WTC11 (cell line): ENCODE measurements around the gene ATP11B. TPM values are rescaled to one million over a fixed set of nuclear protein-coding genes. Genes with fewer than 3 reads are reported as not detected.

Experiments
- ATAC-seq: fragments of 200-7000 bp; cut with Tn5 transposase; 2 replicates; pipeline ENCODE4 v1.10.0; 2021; ENCODE audit warnings: mild to moderate bottlenecking, moderate library complexity
- CTCF ChIA-PET: fragments of 300-600 bp; sonication (Branson Sonifier 250); formaldehyde crosslinking; loops from one replicate; lab custom pipeline; 2021; ENCODE audit warnings: antibody characterized with exemption; lab: Charles Lee
- POLR2A ChIA-PET: fragments of 350-600 bp; sonication (Branson Sonifier 250); formaldehyde crosslinking; loops from one replicate; lab custom pipeline; 2021; ENCODE audit warnings: antibody characterized with exemption; lab: Charles Lee
- DNase-seq: peaks from one replicate; pipeline ENCODE4 v3.0.0; 2021; ENCODE audit warnings: low spot score
- H3K27ac Mint-ChIP-seq: 2 replicates; pipeline ENCODE4 v1.8.0; 2021; ENCODE audit warnings: mixed read lengths
- H3K27me3 Mint-ChIP-seq: 2 replicates; pipeline ENCODE4 v1.8.0; 2021; ENCODE audit warnings: low read depth, mild to moderate bottlenecking, moderate library complexity, mixed read lengths
- H3K36me3 Mint-ChIP-seq: 2 replicates; pipeline ENCODE4 v1.8.0; 2021; ENCODE audit warnings: mixed read lengths
- H3K4me1 Mint-ChIP-seq: 2 replicates; pipeline ENCODE4 v1.8.0; 2022; ENCODE audit warnings: mixed read lengths
- H3K4me3 Mint-ChIP-seq: 2 replicates; pipeline ENCODE4 v1.8.0; 2021; ENCODE audit warnings: mild to moderate bottlenecking, moderate library complexity, mixed read lengths
- H3K9me3 Mint-ChIP-seq: 2 replicates; pipeline ENCODE4 v1.8.0; 2021; ENCODE audit warnings: mixed read lengths
- AR ChIP-seq: fragments of 250-450 bp; sonication (Bioruptor Pico); IDR thresholded peaks from 2 replicates; pipeline ENCODE4 v1.9.0; 2021; ENCODE audit warnings: mild to moderate bottlenecking
- ATF1 ChIP-seq: sonication (generic); formaldehyde crosslinking; IDR thresholded peaks from 2 replicates; pipeline ENCODE4 v1.8.1; 2023; ENCODE audit warnings: mild to moderate bottlenecking, moderate library complexity, missing genetic modification reagents
- ATF2 ChIP-seq: sonication (generic); formaldehyde crosslinking; IDR thresholded peaks from 2 replicates; pipeline ENCODE4 v1.8.1; 2022; ENCODE audit warnings: low read depth, missing genetic modification reagents, borderline replicate concordance
- ATF3 ChIP-seq: sonication (generic); formaldehyde crosslinking; conservative IDR thresholded peaks from 2 replicates; pipeline ENCODE4 v1.8.1; 2022; ENCODE audit warnings: mild to moderate bottlenecking, missing genetic modification reagents
- ATF6 ChIP-seq: sonication (generic); formaldehyde crosslinking; IDR thresholded peaks from 2 replicates; pipeline ENCODE4 v1.8.1; 2023; ENCODE audit warnings: mild to moderate bottlenecking, missing genetic modification reagents
- E2F1 ChIP-seq: sonication (generic); formaldehyde crosslinking; IDR thresholded peaks from 2 replicates; pipeline ENCODE4 v1.8.0; 2022; ENCODE audit warnings: mild to moderate bottlenecking, missing genetic modification reagents
- E2F4 ChIP-seq: sonication (generic); formaldehyde crosslinking; IDR thresholded peaks from 2 replicates; pipeline ENCODE4 v1.8.1; 2022; ENCODE audit warnings: low read depth, mild to moderate bottlenecking, moderate library complexity, missing genetic modification reagents, borderline replicate concordance
- ERG ChIP-seq: fragments of 250-450 bp; sonication (Bioruptor Pico); IDR thresholded peaks from 2 replicates; pipeline ENCODE4 v1.8.0; 2021; ENCODE audit warnings: mild to moderate bottlenecking
- ETV6 ChIP-seq: sonication (generic); formaldehyde crosslinking; IDR thresholded peaks from 2 replicates; pipeline ENCODE4 v1.8.1; 2022; ENCODE audit warnings: mild to moderate bottlenecking, missing genetic modification reagents
- FOXP1 ChIP-seq: sonication (generic); formaldehyde crosslinking; IDR thresholded peaks from 2 replicates; pipeline ENCODE4 v1.8.0; 2022; ENCODE audit warnings: missing genetic modification reagents, mild to moderate bottlenecking, moderate library complexity, borderline replicate concordance
- MXD4 ChIP-seq: fragments of 250-450 bp; sonication (Bioruptor Pico); IDR thresholded peaks from 2 replicates; pipeline ENCODE4 v1.8.0; 2021; ENCODE audit warnings: mild to moderate bottlenecking, moderate library complexity, borderline replicate concordance
- MYBL2 ChIP-seq: sonication (generic); formaldehyde crosslinking; IDR thresholded peaks from 2 replicates; pipeline ENCODE4 v1.8.1; 2023; ENCODE audit warnings: mild to moderate bottlenecking, moderate library complexity, missing genetic modification reagents
- NR2C2 ChIP-seq: sonication (generic); formaldehyde crosslinking; IDR thresholded peaks from 2 replicates; pipeline ENCODE4 v1.8.0; 2022; ENCODE audit warnings: mild to moderate bottlenecking, missing genetic modification reagents
- RELA ChIP-seq: sonication (generic); formaldehyde crosslinking; IDR thresholded peaks from 2 replicates; pipeline ENCODE4 v1.8.1; 2022; ENCODE audit warnings: missing genetic modification reagents, mild to moderate bottlenecking, borderline replicate concordance
- SMAD4 ChIP-seq: sonication (generic); formaldehyde crosslinking; IDR thresholded peaks from 2 replicates; pipeline ENCODE4 v1.8.0; 2022; ENCODE audit warnings: mild to moderate bottlenecking, missing genetic modification reagents
- TCF7 ChIP-seq: sonication (generic); formaldehyde crosslinking; IDR thresholded peaks from 2 replicates; pipeline ENCODE4 v1.8.0; 2022; ENCODE audit warnings: mild to moderate bottlenecking, low read depth, missing genetic modification reagents, moderate library complexity
- TEAD4 ChIP-seq: sonication (generic); formaldehyde crosslinking; IDR thresholded peaks from 2 replicates; pipeline ENCODE4 v1.8.0; 2022; ENCODE audit warnings: mild to moderate bottlenecking, missing genetic modification reagents
- ZMAT4 ChIP-seq: fragments of 250-450 bp; sonication (Bioruptor Pico); IDR thresholded peaks from 2 replicates; pipeline ENCODE4 v1.9.0; 2021; ENCODE audit warnings: mild to moderate bottlenecking
- ZNF423 ChIP-seq: fragments of 250-450 bp; sonication (Bioruptor Pico); IDR thresholded peaks from 2 replicates; pipeline ENCODE4 v2.1.2; 2022; ENCODE audit warnings: mild to moderate bottlenecking, moderate library complexity
- ZSCAN18 ChIP-seq: fragments of 250-450 bp; sonication (Bioruptor Pico); IDR thresholded peaks from 2 replicates; pipeline ENCODE4 v2.1.2; 2022; ENCODE audit warnings: mild to moderate bottlenecking, moderate library complexity
- total RNA-seq: library from RNA; stranded (reverse); gene quantifications from 3 replicates; pipeline ENCODE4 v1.2.3, GENCODE V29; 2021

ATP11B gene
- total RNA-seq, 1 experiment from 2014 or later: 25.7 TPM

GRCh38 chr3:182843478-182843877, 50.2 kb downstream of the ATP11B start:
- Mint-ChIP-seq H3K27me3 (no peaks in the 10 kb centered on the region), H3K9me3 (peaks cover 7% of the 10 kb centered on the region; the same call in 1 of the 2 replicates), H3K36me3 (peaks cover 12% of the 10 kb centered on the region), H3K4me3 (no peak overlapping the region), H3K27ac (no peak overlapping the region), H3K4me1 (no peaks in the 10 kb centered on the region)
- no peak for TF ChIP-seq ATF3 (CRISPR knock-in tag)
- TF ChIP-seq ERG (CRISPR knock-in tag): no peak
- TF ChIP-seq MXD4 (CRISPR knock-in tag): no peak
- TF ChIP-seq ATF1 (CRISPR knock-in tag): no peak
- TF ChIP-seq E2F4 (CRISPR knock-in tag): no peak
- TF ChIP-seq ATF2 (CRISPR knock-in tag): no peak
- no peak for TF ChIP-seq ZMAT4 (CRISPR knock-in tag)
- TF ChIP-seq ZSCAN18 (CRISPR knock-in tag): no peak
- POLR2A ChIA-PET: no interaction called here
- DNase-seq (no peak), ATAC-seq (no peak)
- CTCF ChIA-PET: no interaction called here

GRCh38 chr3:182848906-182849305, 55.6 kb downstream of the ATP11B start:
- H3K27ac Mint-ChIP-seq: no peak overlapping the region
- no peak overlapping the region for H3K4me3 Mint-ChIP-seq
- DNase-seq: no peak
- peaks cover 7% of the 10 kb centered on the region; the same call in 1 of the 2 replicates for H3K9me3 Mint-ChIP-seq
- no peaks in the 10 kb centered on the region for H3K4me1 Mint-ChIP-seq
- no peak for ATAC-seq
- H3K36me3 Mint-ChIP-seq: peaks cover 14% of the 10 kb centered on the region
- no peaks in the 10 kb centered on the region for H3K27me3 Mint-ChIP-seq
- ChIA-PET POLR2A (no interaction called here), CTCF (no interaction called here)
- TF ChIP-seq MYBL2 (CRISPR knock-in tag) (no peak), ERG (CRISPR knock-in tag) (no peak), TCF7 (CRISPR knock-in tag) (no peak), E2F1 (no peak), ATF1 (CRISPR knock-in tag) (no peak), FOXP1 (CRISPR knock-in tag) (no peak), TEAD4 (CRISPR knock-in tag) (no peak), AR (CRISPR knock-in tag) (no peak), NR2C2 (no peak), SMAD4 (no peak), ETV6 (CRISPR knock-in tag) (no peak), RELA (CRISPR knock-in tag) (no peak), ZNF423 (no peak), ATF6 (CRISPR knock-in tag) (no peak)
